Keratinocyte (primary cell): ENCODE data around the gene CLCN3. TPM values are rescaled to one million over a fixed set of nuclear protein-coding genes. Genes with fewer than 3 reads are reported as not detected.

Experiments
- DNase-seq: peaks from one replicate; pipeline ENCODE4 v3.0.0-alpha.2; 2011; ENCODE audit warnings: low read depth, missing footprints, low spot score
- FAIRE-seq: peaks from 2 replicates; lab custom pipeline; 2011; peaks lifted over from hg19 to GRCh38; lab: Jason Lieb, UNC
- H2AFZ ChIP-seq: 2 replicates; pipeline ENCODE4 v1.6.0; 2012; ENCODE audit warnings: low read length, control low read depth, inconsistent platforms; ENCODE audit not compliant: control insufficient read depth
- H3K27ac ChIP-seq: 2 replicates; pipeline ENCODE4 v1.5.1; 2011; ENCODE audit warnings: low read length; ENCODE audit not compliant: control insufficient read depth, insufficient read depth
- H3K27me3 ChIP-seq: 3 replicates; pipeline ENCODE4 v1.6.0; 2011; ENCODE audit warnings: low read length; ENCODE audit not compliant: control insufficient read depth, insufficient read depth; ENCODE audit errors: extremely low read depth
- H3K36me3 ChIP-seq, 2 experiments: 2 replicates in 1 of 2; 3 replicates in 1 of 2; pipeline ENCODE4 v1.5.1; 2011; ENCODE audit warnings: low read length in 2 of 2, mild to moderate bottlenecking in 1 of 2; ENCODE audit not compliant: control insufficient read depth in 2 of 2, insufficient read depth in 2 of 2; ENCODE audit errors: extremely low read depth in 1 of 2
- H3K4me1 ChIP-seq: 3 replicates; pipeline ENCODE4 v1.5.1; 2011; ENCODE audit warnings: low read length; ENCODE audit not compliant: control insufficient read depth, insufficient read depth; ENCODE audit errors: extremely low read depth
- H3K4me2 ChIP-seq: 3 replicates; pipeline ENCODE4 v1.6.0; 2011; ENCODE audit warnings: low read depth, low read length; ENCODE audit not compliant: control insufficient read depth, insufficient read depth; ENCODE audit errors: extremely low read depth
- H3K4me3 ChIP-seq, 3 experiments: fragments of 200-600 bp in 1 of 3; sonication (generic) in 1 of 3; 2 replicates in 2 of 3; 3 replicates in 1 of 3; pipeline ENCODE4 v1.5.1; 2011 to 2016; ENCODE audit warnings: low read length in 3 of 3, mild to moderate bottlenecking in 3 of 3, control low read depth in 2 of 3, inconsistent platforms in 1 of 3, low read depth in 1 of 3, mixed read lengths in 1 of 3, mixed run types in 1 of 3, moderate library complexity in 1 of 3; ENCODE audit not compliant: control insufficient read depth in 2 of 3, insufficient read depth in 2 of 3; ENCODE audit errors: extremely low read depth in 1 of 3
- H3K79me2 ChIP-seq: 2 replicates; pipeline ENCODE4 v1.6.0; 2012; ENCODE audit warnings: low read length; ENCODE audit not compliant: control insufficient read depth, insufficient read depth
- H3K9ac ChIP-seq: 3 replicates; pipeline ENCODE4 v1.6.0; 2011; ENCODE audit warnings: low read length; ENCODE audit not compliant: control insufficient read depth, insufficient read depth; ENCODE audit errors: extremely low read depth
- H3K9me1 ChIP-seq: 3 replicates; pipeline ENCODE4 v1.6.0; 2011; ENCODE audit warnings: low read length; ENCODE audit not compliant: control insufficient read depth, insufficient read depth; ENCODE audit errors: extremely low read depth
- H3K9me3 ChIP-seq: 2 replicates; pipeline ENCODE4 v1.5.1; 2012; ENCODE audit warnings: low read depth, low read length; ENCODE audit not compliant: control insufficient read depth
- H4K20me1 ChIP-seq: 3 replicates; pipeline ENCODE4 v1.6.0; 2011; ENCODE audit warnings: low read length; ENCODE audit not compliant: control insufficient read depth, insufficient read depth; ENCODE audit errors: extremely low read depth
- CTCF ChIP-seq, 3 experiments: IDR thresholded peaks in 1 of 3; conservative IDR thresholded peaks in 1 of 3; optimal IDR thresholded peaks in 1 of 3; 2 replicates in 2 of 3; 3 replicates in 1 of 3; pipeline versions ENCODE3 to v1.5.1; 2011; ENCODE audit warnings: low read length in 3 of 3, mild to moderate bottlenecking in 3 of 3, moderate library complexity in 2 of 3, control low read depth in 1 of 3, inconsistent platforms in 1 of 3; ENCODE audit not compliant: insufficient read depth in 2 of 3; ENCODE audit errors: extremely low read depth in 1 of 3
- EZH2 ChIP-seq: IDR thresholded peaks from one replicate; pipeline ENCODE4 v1.6.1; 2012; ENCODE audit warnings: inconsistent platforms, mild to moderate bottlenecking, low read length, moderate library complexity
- dilution Hi-C: fragments of 300-500 bp; cut with MboI; formaldehyde crosslinking; loops from one replicate; pipeline ENCODE4 v1.7.0; 2020; ENCODE audit warnings: low sequenced_read_pairs; ENCODE audit not compliant: extremely low pct_ligation_motif_present
- polyA plus RNA-seq, 5 experiments: library from polyadenylated mRNA; depleted of rRNA in 3 of 5; stranded (reverse) in 3 of 5; stranded (forward) in 1 of 5; unstranded in 1 of 5; fragments of >200 nt; gene quantifications; 1 replicate in 1 of 5; 2 replicates in 3 of 5; 3 replicates in 1 of 5; pipeline versions ENCODE4 v1.2.1 to v1.2.3, GENCODE V29; 2011 to 2012; ENCODE audit warnings: missing spikeins in 2 of 5, low read depth in 1 of 5, low replicate concordance in 1 of 5

Gene CLCN3
- polyA plus RNA-seq, 1 donor (not counting 4 experiments of a cell fraction or from before 2014, with no cell fraction given) = 34.2 TPM

GRCh38 chr4:169611991-169612870, 8.1 kb upstream of the CLCN3 start, which contains the start of gene NEK1:
TSS of gene NEK1 (minus strand) at chr4:169612583. CDS start at chr4:169602630, 9,953 bp downstream.
- Histone ChIP-seq H3K27me3 (no peaks in the 10 kb centered on the region), H3K9me3 (no peaks in the 10 kb centered on the region), H3K9ac (peak within 1 kb of the TSS; percentile 99), H3K27ac (peak within 1 kb of the TSS; percentile 99), H3K79me2 (peaks cover 27% of the 10 kb centered on the region), H3K9me1 (no peaks in the 10 kb centered on the region), H2AFZ (peak within 1 kb of the TSS; percentile 99), H3K36me3 (no peaks in the 10 kb centered on the region), H3K4me3 (peak within 1 kb of the TSS; percentile 89 to 97 (median 91)), H3K4me1 (peaks cover 18% of the 10 kb centered on the region), H4K20me1 (no peaks in the 10 kb centered on the region), H3K4me2 (peak within 1 kb of the TSS; percentile 93)
- TF ChIP-seq EZH2 = no peak
- TF ChIP-seq CTCF (optimal IDR thresholded peaks at IDR 0.05 in 1 of 3, IDR thresholded peaks at IDR 0.05 in 1 of 3, conservative IDR thresholded peaks at IDR 0.05 in 1 of 3; ENCODE audit: extremely low read depth in 1 of 3, insufficient read depth in 2 of 3, low read length in 3 of 3) = peak in 1 of 3 experiments; percentile 2
- dilution Hi-C loops = no loop called here
- FAIRE-seq = peak; percentile 69
- no peak for DNase-seq

GRCh38 chr4:169612871-169613859, 7.2 kb upstream of the CLCN3 start:
- TF ChIP-seq EZH2 (no peak), CTCF (optimal IDR thresholded peaks at IDR 0.05 in 1 of 3, IDR thresholded peaks at IDR 0.05 in 1 of 3, conservative IDR thresholded peaks at IDR 0.05 in 1 of 3; ENCODE audit: extremely low read depth in 1 of 3, insufficient read depth in 2 of 3, low read length in 3 of 3) (peak; percentile 65 to 71 (median 71))
- H3K4me2 ChIP-seq = peak overlapping the region; percentile 93
- H3K27ac ChIP-seq = peak overlapping the region; percentile 66
- H3K4me3 ChIP-seq = peak overlapping the region; percentile 89 to 97 (median 91)
- no peaks in the 10 kb centered on the region for H3K27me3 ChIP-seq
- dilution Hi-C loops = no loop called here
- H3K4me1 ChIP-seq = peaks cover 18% of the 10 kb centered on the region
- peak overlapping the region; percentile 99 for H3K9ac ChIP-seq
- peak overlapping the region; percentile 89 for H2AFZ ChIP-seq
- no peaks in the 10 kb centered on the region for H4K20me1 ChIP-seq
- peaks cover 27% of the 10 kb centered on the region for H3K79me2 ChIP-seq
- DNase-seq (no peak), FAIRE-seq (peak; percentile 80)
- no peaks in the 10 kb centered on the region for H3K9me1 ChIP-seq
- no peaks in the 10 kb centered on the region for H3K36me3 ChIP-seq
- H3K9me3 ChIP-seq = no peaks in the 10 kb centered on the region
